Upper lobe of left lung (tissue), 6 donors: ENCODE measurements around the gene TMEM132C. TPM values are rescaled to one million over a fixed set of nuclear protein-coding genes. Genes with fewer than 3 reads are reported as not detected.
A peak's percentile ranks its signal among the peaks of the same experiment; 100 is the strongest.

ENCODE experiments used
- ATAC-seq, 2 donors: fragments of 200-7000 bp; cut with Tn5 transposase; one replicate each; pipeline ENCODE4 v1.9.1; 2022; ENCODE audit warnings: mild to moderate bottlenecking in 2 of 2, moderate library complexity in 2 of 2; ENCODE audit not compliant: low FRiP score in 2 of 2
- DNase-seq, 2 donors: peaks; one replicate each; pipeline ENCODE4 v3.0.0-alpha.2; 2019 to 2020
- H3K27ac ChIP-seq, 4 donors: fragments of 200-600 bp; sonication (generic); one replicate each; pipeline ENCODE4 v1.5.1; 2016 to 2019
- H3K27me3 ChIP-seq, 4 donors: fragments of 200-600 bp; sonication (generic); one replicate each; pipeline ENCODE4 v1.5.1; 2017 to 2019
- H3K36me3 ChIP-seq, 4 donors: fragments of 200-600 bp; sonication (generic); one replicate each; pipeline ENCODE4 v1.5.1; 2016 to 2019
- H3K4me1 ChIP-seq, 4 donors: fragments of 200-600 bp; sonication (generic); one replicate each; pipeline ENCODE4 v1.5.1; 2018 to 2019
- H3K4me3 ChIP-seq, 4 donors: fragments of 200-600 bp; sonication (generic); one replicate each; pipeline ENCODE4 v1.5.1; 2017 to 2019; ENCODE audit warnings: mild to moderate bottlenecking in 2 of 4, moderate library complexity in 1 of 4
- H3K9me3 ChIP-seq, 4 donors: fragments of 200-600 bp; sonication (generic); one replicate each; pipeline ENCODE4 v1.5.1; 2018 to 2019
- EP300 ChIP-seq, 4 donors: sonication (generic); formaldehyde crosslinking; IDR thresholded peaks; one replicate each; pipeline ENCODE4 v1.5.1; 2017; ENCODE audit warnings: antibody characterized with exemption in 4 of 4, control low read depth in 2 of 4
- POLR2A ChIP-seq, 4 donors: fragments of 450-650 bp; IDR thresholded peaks; one replicate each; pipeline ENCODE4 v1.5.1; 2016 to 2017; ENCODE audit warnings: antibody characterized with exemption in 4 of 4, mild to moderate bottlenecking in 2 of 4
- POLR2AphosphoS5 ChIP-seq, 2 donors: sonication (generic); formaldehyde crosslinking; IDR thresholded peaks; one replicate each; pipeline ENCODE4 v1.5.1; 2017; ENCODE audit warnings: antibody characterized with exemption in 2 of 2
- WGBS, 2 donors: methylation state at CpG; one replicate each; pipeline ENCODE4 v1.1.5; 2017 to 2018; 5-methylcytosine and 5-hydroxymethylcytosine counted together
- total RNA-seq, 6 donors: library from RNA; depleted of rRNA in 4 of 6; stranded (reverse); fragments of >200 nt in 4 of 6; gene quantifications; one replicate each; pipeline versions ENCODE4 v1.1.0 to v1.2.1, GENCODE V29; 2016 to 2021
- TF ChIP-seq, protein P1 (sequence below), 6 experiments: fragments of 450-650 bp in 4 of 6; fragments of 200-600 bp in 2 of 6; sonication (generic) in 2 of 6; IDR thresholded peaks; one replicate each; pipeline ENCODE4 v1.5.1; 2016 to 2019; ENCODE audit warnings: antibody characterized with exemption in 6 of 6
- donor health status: DM: no; HTN: no; CAD: no; lungs with moderate emphysema.
- donor health status: DM: no; HTN: yes; CAD: no; lungs with severe emphysema.

TMEM132C gene
- total RNA-seq, 6 donors from 2014 or later, result under 0.01 to 2.2 (median 1.1) TPM

GRCh38 chr12:128542844-128543243 is 275.9 kb downstream of the TMEM132C start:
- no peak for TF ChIP-seq POLR2AphosphoS5 (IDR thresholded peaks at IDR 0.05)
- no peak for TF ChIP-seq EP300 (IDR thresholded peaks at IDR 0.05)
- TF ChIP-seq, protein P1, sequence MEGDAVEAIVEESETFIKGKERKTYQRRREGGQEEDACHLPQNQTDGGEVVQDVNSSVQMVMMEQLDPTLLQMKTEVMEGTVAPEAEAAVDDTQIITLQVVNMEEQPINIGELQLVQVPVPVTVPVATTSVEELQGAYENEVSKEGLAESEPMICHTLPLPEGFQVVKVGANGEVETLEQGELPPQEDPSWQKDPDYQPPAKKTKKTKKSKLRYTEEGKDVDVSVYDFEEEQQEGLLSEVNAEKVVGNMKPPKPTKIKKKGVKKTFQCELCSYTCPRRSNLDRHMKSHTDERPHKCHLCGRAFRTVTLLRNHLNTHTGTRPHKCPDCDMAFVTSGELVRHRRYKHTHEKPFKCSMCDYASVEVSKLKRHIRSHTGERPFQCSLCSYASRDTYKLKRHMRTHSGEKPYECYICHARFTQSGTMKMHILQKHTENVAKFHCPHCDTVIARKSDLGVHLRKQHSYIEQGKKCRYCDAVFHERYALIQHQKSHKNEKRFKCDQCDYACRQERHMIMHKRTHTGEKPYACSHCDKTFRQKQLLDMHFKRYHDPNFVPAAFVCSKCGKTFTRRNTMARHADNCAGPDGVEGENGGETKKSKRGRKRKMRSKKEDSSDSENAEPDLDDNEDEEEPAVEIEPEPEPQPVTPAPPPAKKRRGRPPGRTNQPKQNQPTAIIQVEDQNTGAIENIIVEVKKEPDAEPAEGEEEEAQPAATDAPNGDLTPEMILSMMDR (IDR thresholded peaks at IDR 0.05), result no peak
- TF ChIP-seq POLR2A (IDR thresholded peaks at IDR 0.05), result no peak
- WGBS, 2 donors, result 61 to 63% methylated on average over 7 of the region's 7 CpGs
- ATAC-seq, result no peak

DNA sequence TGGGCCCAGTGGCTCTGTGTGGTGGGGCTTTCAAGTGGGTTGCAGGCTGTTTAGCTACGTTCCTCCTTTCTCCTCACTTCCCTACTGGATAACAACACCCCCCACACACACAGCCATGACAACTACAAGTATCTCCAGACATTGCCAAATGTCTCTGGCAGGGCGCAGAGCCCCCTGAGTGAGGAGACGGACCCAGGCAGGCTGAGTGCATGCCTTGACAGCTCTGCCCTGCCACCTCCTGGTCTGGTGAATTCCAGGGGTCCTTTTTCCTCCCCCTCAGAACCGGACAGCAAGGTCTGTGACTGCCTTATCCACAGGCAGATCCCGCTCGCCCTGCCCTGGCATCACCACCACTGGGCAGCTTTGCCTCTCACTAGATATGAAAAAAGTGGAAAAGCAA is 276.5 kb downstream of the TMEM132C start:
- H3K27me3 ChIP-seq, result no peaks in the 10 kb centered on the region
- DNase-seq, result no peak
- no peak for ATAC-seq
- H3K9me3 ChIP-seq, result no peaks in the 10 kb centered on the region
- TF ChIP-seq POLR2A (IDR thresholded peaks at IDR 0.05) (no peak), POLR2AphosphoS5 (IDR thresholded peaks at IDR 0.05) (no peak), EP300 (IDR thresholded peaks at IDR 0.05) (no peak)
- TF ChIP-seq, protein P1 (IDR thresholded peaks at IDR 0.05), result no peak
- WGBS, 2 donors, result 61 to 64% methylated on average over 6 of the region's 6 CpGs
- no peaks in the 10 kb centered on the region for H3K4me1 ChIP-seq
- H3K27ac ChIP-seq, result no peak overlapping the region
- H3K4me3 ChIP-seq, result no peak overlapping the region
- no peaks in the 10 kb centered on the region for H3K36me3 ChIP-seq

More at GRCh38 chr12:128542844-128543243, 275.9 kb downstream of the TMEM132C start:
- no peak overlapping the region for H3K4me3 ChIP-seq
- no peaks in the 10 kb centered on the region for H3K4me1 ChIP-seq
- H3K27me3 ChIP-seq, result no peaks in the 10 kb centered on the region
- no peak overlapping the region for H3K27ac ChIP-seq
- no peak for DNase-seq
- H3K36me3 ChIP-seq, result no peaks in the 10 kb centered on the region
- H3K9me3 ChIP-seq, result no peaks in the 10 kb centered on the region

DNA sequence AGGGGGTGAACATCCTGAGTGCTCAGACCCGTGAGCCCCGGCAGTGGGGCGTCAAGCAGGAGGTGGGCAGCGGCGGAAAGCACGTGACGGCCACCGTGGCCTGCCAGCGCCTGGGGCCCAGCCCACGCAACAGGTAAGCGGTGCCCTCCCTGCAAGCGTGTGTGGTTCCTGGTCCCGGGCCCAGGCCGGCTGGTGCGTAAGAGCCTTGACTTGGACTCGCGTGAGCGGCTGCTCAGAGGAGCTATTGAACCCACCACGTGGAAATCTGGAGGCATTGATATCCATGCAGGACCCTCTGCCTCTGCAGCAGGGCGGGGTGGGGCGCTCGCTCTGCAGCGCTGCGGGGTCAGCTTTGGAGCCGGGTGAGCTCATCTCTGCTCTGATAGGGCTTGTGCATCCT is 277.0 kb downstream of the TMEM132C start:
- TF ChIP-seq POLR2A (IDR thresholded peaks at IDR 0.05) (no peak), EP300 (IDR thresholded peaks at IDR 0.05) (no peak), POLR2AphosphoS5 (IDR thresholded peaks at IDR 0.05) (no peak)
- TF ChIP-seq, protein P1 (IDR thresholded peaks at IDR 0.05), result no peak
- no peaks in the 10 kb centered on the region for H3K4me1 ChIP-seq
- ATAC-seq (no peak), DNase-seq (peak in 1 of 2 donors; percentile 76)
- 89 to 91% methylated on average over 25 of the region's 25 CpGs for WGBS, 2 donors
- no peaks in the 10 kb centered on the region for H3K27me3 ChIP-seq
- H3K9me3 ChIP-seq, result no peaks in the 10 kb centered on the region
- no peak overlapping the region for H3K27ac ChIP-seq
- H3K36me3 ChIP-seq, result no peaks in the 10 kb centered on the region
- H3K4me3 ChIP-seq, result no peak overlapping the region

- Histone ChIP-seq H3K27me3 (no peaks in the 10 kb centered on the region), H3K4me1 (no peaks in the 10 kb centered on the region), H3K4me3 (no peak overlapping the region), H3K36me3 (no peaks in the 10 kb centered on the region), H3K9me3 (no peaks in the 10 kb centered on the region), H3K27ac (no peak overlapping the region)
- TF ChIP-seq EP300 (IDR thresholded peaks at IDR 0.05) (no peak), POLR2AphosphoS5 (IDR thresholded peaks at IDR 0.05) (no peak), POLR2A (IDR thresholded peaks at IDR 0.05) (no peak)
- TF ChIP-seq, protein P1 (IDR thresholded peaks at IDR 0.05), result no peak
- ATAC-seq (no peak), DNase-seq (no peak)
- WGBS, 2 donors, result 71 to 83% methylated on average over 3 of the region's 3 CpGs
These were observed 282.0 kb downstream of the TMEM132C start for GRCh38 chr12:128548949-128549348.

GRCh38 chr12:128549601-128550218 is 282.7 kb downstream of the TMEM132C start:
- Histone ChIP-seq H3K4me3 (no peak overlapping the region), H3K9me3 (no peaks in the 10 kb centered on the region), H3K27me3 (no peaks in the 10 kb centered on the region), H3K36me3 (no peaks in the 10 kb centered on the region), H3K27ac (no peak overlapping the region), H3K4me1 (no peaks in the 10 kb centered on the region)
- ATAC-seq (no peak), DNase-seq (no peak)
- 60 to 69% methylated on average over 13 of the region's 13 CpGs for WGBS, 2 donors
- TF ChIP-seq POLR2AphosphoS5 (IDR thresholded peaks at IDR 0.05) (no peak), EP300 (IDR thresholded peaks at IDR 0.05) (no peak), POLR2A (IDR thresholded peaks at IDR 0.05) (no peak)
- TF ChIP-seq, protein P1 (IDR thresholded peaks at IDR 0.05), result no peak
